Measurements from ENCODE around the gene PFKL. TPM values are rescaled to one million over a fixed set of nuclear protein-coding genes. Genes with fewer than 3 reads are reported as not detected.

The PFKL gene
- total RNA-seq, 4 donors from 2014 or later, result 185 to 288 (median 249) TPM

DNA sequence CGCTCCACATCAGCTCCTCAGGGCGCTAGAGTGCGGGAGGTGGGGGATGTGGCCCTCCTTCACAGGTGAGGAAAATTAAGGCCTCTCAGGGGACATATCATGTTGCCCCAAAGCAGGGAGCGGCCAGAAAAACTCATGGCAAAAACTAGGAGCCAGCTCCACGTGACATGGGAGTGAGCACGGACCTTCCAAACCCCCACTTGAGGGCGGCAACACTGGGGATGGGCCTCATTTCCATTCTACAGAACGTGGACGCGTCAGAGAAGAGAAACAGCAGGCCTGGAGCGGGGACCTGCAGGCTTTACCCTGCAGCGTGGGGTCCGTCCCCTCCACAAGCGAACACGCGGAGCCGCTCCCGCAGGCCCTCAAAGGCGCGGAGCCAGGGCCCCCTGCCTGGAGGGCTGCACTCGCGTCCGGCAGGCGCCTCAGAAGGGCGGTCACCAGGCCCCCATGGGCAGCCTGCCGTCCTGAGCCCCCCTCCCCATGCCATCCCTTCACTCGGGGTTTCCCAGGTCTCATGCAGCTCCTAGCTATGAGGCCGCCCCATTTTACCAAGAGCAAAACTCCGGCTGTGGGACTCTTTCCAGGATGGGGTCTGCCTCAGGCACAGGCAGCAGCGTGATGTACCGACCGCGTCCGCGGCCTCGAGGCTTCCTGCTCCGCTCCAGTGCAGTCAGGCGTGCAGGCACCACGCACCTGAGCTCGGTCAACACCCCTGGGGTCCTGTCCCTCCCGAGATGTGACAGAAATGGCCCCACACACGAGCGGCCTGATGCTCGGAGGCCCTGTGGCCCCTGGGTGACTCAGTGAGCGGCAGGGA, 33.9 kb downstream of the PFKL start:
- Histone ChIP-seq H3K4me3 (no peak overlapping the region), H3K36me3 (peaks cover 0 to 4% (median 0%) of the 10 kb centered on the region in 4 donors), H3K27me3 (no peaks in the 10 kb centered on the region), H3K27ac (no peak overlapping the region), H3K4me1 (peaks cover 0 to 12% (median 11%) of the 10 kb centered on the region in 4 donors), H3K9me3 (no peaks in the 10 kb centered on the region)
- in situ Hi-C loops (cut with MboI; ENCODE audit: low pct_ligation_motif_present in 1 of 4, low pct_unique_long_range_greater_than_20kb in 1 of 4, low sequenced_read_pairs in 3 of 4), result no loop called here
- TF ChIP-seq, protein P1, sequence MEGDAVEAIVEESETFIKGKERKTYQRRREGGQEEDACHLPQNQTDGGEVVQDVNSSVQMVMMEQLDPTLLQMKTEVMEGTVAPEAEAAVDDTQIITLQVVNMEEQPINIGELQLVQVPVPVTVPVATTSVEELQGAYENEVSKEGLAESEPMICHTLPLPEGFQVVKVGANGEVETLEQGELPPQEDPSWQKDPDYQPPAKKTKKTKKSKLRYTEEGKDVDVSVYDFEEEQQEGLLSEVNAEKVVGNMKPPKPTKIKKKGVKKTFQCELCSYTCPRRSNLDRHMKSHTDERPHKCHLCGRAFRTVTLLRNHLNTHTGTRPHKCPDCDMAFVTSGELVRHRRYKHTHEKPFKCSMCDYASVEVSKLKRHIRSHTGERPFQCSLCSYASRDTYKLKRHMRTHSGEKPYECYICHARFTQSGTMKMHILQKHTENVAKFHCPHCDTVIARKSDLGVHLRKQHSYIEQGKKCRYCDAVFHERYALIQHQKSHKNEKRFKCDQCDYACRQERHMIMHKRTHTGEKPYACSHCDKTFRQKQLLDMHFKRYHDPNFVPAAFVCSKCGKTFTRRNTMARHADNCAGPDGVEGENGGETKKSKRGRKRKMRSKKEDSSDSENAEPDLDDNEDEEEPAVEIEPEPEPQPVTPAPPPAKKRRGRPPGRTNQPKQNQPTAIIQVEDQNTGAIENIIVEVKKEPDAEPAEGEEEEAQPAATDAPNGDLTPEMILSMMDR (IDR thresholded peaks at IDR 0.05), result no peak
- TF ChIP-seq POLR2AphosphoS5 (IDR thresholded peaks at IDR 0.05) (no peak), POLR2A (IDR thresholded peaks at IDR 0.05) (no peak), EP300 (IDR thresholded peaks at IDR 0.05; ENCODE audit: low read depth) (no peak)
- DNase-seq, result no peak
- WGBS, 2 donors (ENCODE audit: low coverage in 1 of 2), result 66 to 85% methylated on average over 5 to 44 of the region's 45 CpGs
- intact Hi-C loops (cut with DNase I; ENCODE audit: low total_unique reads), result loop anchor here (10.0 kb wide), 1 partner anchor 121 kb away; the partner anchor contains the start of gene LRRC3

DNA sequence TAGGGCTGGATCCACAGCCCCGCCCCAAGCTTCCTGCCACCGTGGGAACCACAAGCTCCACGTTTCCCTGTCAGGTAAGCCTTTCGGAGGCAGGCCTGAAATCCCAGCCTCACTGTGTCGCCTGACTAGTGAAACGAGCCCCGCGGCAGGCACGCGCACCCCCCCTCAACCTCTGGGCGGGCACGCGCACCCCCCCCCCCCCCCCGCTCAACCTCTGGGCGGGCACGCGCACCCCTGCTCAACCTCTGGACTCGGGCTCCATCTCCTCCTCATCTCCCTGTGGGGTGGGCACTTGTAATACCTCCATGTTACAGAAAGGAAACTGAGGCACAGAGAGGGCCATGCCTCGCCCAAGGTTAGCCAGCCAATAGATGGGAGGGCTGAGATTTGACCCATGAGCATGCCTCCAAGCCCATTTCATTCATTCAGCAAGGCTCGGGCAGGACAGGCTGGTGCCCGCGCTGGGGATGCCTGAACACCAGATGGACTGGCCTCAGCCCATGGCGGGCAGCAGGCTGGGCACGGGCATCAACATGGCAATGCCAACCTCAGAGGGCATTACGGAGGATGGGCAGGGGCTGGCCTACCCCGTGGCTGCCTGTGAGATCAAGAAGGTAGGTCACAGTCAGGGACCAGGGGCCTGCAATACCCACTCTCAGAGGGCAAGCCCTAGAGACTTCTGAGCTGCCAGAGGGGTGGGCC, 34.6 kb downstream of the PFKL start:
- peaks cover 0 to 4% (median 0%) of the 10 kb centered on the region in 4 donors for H3K36me3 ChIP-seq
- 86% methylated on average over 12 of the region's 26 CpGs; no CpG with 5 or more reads in 1 of the 2 donors for WGBS, 2 donors (ENCODE audit: low coverage in 1 of 2)
- peaks cover 0 to 12% (median 11%) of the 10 kb centered on the region in 4 donors for H3K4me1 ChIP-seq
- no peak overlapping the region for H3K4me3 ChIP-seq
- H3K27ac ChIP-seq, result no peak overlapping the region
- intact Hi-C loops (cut with DNase I; ENCODE audit: low total_unique reads), result loop anchor here (10.0 kb wide), 1 partner anchor 120 kb away; the partner anchor contains the start of gene LRRC3
- DNase-seq, result no peak
- in situ Hi-C loops (cut with MboI; ENCODE audit: low pct_ligation_motif_present in 1 of 4, low pct_unique_long_range_greater_than_20kb in 1 of 4, low sequenced_read_pairs in 3 of 4), result no loop called here
- no peaks in the 10 kb centered on the region for H3K27me3 ChIP-seq
- TF ChIP-seq POLR2A (IDR thresholded peaks at IDR 0.05), result no peak
- TF ChIP-seq, protein P1 (IDR thresholded peaks at IDR 0.05), result no peak
- no peak for TF ChIP-seq POLR2AphosphoS5 (IDR thresholded peaks at IDR 0.05)
- no peak for TF ChIP-seq EP300 (IDR thresholded peaks at IDR 0.05; ENCODE audit: low read depth)
- no peaks in the 10 kb centered on the region for H3K9me3 ChIP-seq

DNA sequence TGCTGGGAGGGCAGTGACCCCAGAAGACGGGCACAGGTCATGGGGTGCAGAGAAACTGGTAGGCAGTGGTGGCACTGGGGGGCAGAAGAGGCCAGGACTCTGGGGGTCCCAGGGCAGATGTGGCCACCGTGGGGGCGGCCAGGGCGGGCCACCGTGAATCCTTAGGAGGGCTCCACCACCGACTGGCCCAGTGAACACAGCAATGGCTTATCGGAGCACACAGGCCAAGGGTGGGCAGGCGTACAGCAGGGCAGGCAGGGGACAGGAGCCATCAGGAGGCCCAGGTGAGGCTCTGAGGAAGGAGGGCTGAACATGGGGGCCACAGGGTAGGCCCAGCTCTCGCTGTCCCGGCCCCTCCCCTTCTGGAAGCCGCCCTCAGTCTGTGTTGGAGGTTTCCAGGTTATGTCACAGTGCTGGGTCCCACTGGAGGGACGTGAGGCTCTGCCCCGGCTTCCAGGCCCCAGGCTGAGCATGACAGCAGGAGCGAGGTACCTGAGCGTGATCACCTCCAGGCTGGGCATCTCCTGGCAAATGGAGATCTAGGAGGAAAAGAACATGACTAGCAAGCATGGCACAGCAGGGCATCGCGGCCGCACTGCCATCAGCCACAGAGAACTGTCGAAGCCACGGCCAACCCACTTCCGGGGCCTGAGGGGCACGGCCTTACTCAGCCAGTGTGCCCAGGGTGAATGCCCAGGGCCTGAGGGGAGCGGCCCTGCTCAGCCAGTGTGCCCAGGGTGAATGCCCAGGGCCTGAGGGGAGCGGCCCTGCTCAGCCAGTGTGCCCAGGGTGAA, 35.6 kb downstream of the PFKL start:
- DNase-seq, result no peak
- in situ Hi-C loops (cut with MboI; ENCODE audit: low pct_ligation_motif_present in 1 of 4, low pct_unique_long_range_greater_than_20kb in 1 of 4, low sequenced_read_pairs in 3 of 4) (no loop called here), intact Hi-C loops (cut with DNase I; ENCODE audit: low total_unique reads) (loop anchor here (10.0 kb wide), 1 partner anchor 119 kb away; the partner anchor contains the start of gene LRRC3)
- Histone ChIP-seq H3K36me3 (peaks cover 0 to 4% (median 0%) of the 10 kb centered on the region in 4 donors), H3K4me3 (no peak overlapping the region), H3K27me3 (no peaks in the 10 kb centered on the region), H3K27ac (no peak overlapping the region), H3K4me1 (peaks cover 6 to 18% (median 14%) of the 10 kb centered on the region in 4 donors), H3K9me3 (no peaks in the 10 kb centered on the region)
- WGBS, 2 donors (ENCODE audit: low coverage in 1 of 2), result 87% methylated on average over 22 of the region's 24 CpGs; no CpG with 5 or more reads in 1 of the 2 donors
- TF ChIP-seq EP300 (IDR thresholded peaks at IDR 0.05; ENCODE audit: low read depth) (no peak), POLR2AphosphoS5 (IDR thresholded peaks at IDR 0.05) (no peak), POLR2A (IDR thresholded peaks at IDR 0.05) (no peak)
- TF ChIP-seq, protein P1 (IDR thresholded peaks at IDR 0.05), result no peak
